Activated CD4-positive, alpha-beta T cell treated with anti-CD3 and anti-CD28 coated beads for 24 hours (primary cell): Measurements from ENCODE around the gene SLC1A7.
"Not testable (repeated sequence)": the region's sequence is repeated elsewhere in the genome, so short reads cannot be mapped to it uniquely, and the experiment has no call there.

Experiments used
- DNase-seq, 2 donors: peaks; one replicate each; pipeline ENCODE4 v3.0.0-alpha.2; 2020; ENCODE audit warnings: low read depth in 2 of 2

The SLC1A7 gene

DNA sequence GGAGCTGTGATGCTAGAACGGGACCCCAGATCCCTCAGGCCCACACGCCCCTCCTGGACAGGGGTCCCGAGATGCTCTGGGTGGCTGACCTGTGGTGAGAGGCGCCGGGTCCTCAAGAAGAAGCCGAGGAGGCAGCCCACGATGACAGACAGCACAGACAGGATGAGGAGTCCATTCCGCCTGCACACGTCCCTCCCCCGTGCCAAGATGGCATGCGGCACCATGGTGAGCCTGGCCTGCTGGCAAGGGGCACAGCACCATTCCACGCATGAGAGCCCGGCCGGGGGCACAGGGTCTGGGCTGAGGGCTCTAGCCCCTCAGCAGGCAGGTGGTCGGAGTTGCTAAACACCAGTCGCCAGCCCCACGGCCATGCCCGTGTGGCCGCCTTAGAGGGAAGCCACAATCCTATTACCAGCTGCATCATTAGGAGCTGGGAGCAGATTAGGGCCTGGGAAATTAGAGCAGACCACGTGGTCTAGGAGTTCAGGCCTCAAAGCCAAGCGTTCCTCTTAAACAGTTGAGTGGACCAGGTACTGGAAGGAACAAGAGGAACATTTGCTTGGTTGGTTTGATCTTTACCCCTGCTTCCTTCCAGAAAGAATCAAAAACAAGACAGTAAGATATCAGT, at the start of gene SLC1A7:
TSS of gene SLC1A7 (minus strand) at position 413 of the 628 bp plus-strand sequence. CDS start at position 224, 189 bp downstream.
- no peak for DNase-seq

DNA sequence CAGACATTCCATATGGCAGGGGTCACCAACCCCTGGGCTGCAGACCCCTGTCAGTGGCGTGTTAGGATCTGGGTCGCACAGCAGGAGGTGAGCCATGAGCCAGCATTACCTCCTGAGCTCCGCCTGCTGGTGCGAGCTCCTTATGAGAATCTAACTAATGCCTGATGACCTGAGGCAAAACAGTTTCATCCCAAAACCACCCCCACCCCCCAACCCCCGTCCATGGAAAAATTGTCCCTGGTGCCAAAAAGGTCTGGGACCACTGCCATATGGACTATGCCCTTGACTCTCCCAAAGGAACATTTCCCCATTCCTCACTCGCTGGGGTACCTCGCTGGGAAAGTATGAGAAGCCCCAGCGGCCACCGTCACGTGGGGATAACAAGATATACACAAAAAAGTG, 47.8 kb upstream of the SLC1A7 start:
- no peak for DNase-seq

DNA sequence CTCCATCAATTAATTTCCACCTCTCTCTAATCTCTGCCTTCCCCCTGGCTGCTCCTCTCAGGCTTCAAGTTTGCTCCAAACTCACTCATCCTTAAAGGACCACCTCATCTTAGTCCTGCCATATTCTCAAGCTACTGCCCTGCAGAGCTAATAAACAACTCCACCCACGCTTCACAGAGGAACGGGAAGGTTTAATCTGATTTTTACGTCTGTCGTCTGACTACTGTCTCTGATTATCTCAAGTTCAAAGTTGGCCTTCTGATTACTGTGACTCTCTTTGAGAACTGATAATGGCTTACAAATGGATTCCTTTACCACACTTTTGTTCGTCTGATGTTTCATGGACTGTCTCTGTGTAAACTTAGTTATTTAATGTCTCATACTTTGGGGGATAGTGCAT, 46.6 kb upstream of the SLC1A7 start:
- DNase-seq = no peak

DNA sequence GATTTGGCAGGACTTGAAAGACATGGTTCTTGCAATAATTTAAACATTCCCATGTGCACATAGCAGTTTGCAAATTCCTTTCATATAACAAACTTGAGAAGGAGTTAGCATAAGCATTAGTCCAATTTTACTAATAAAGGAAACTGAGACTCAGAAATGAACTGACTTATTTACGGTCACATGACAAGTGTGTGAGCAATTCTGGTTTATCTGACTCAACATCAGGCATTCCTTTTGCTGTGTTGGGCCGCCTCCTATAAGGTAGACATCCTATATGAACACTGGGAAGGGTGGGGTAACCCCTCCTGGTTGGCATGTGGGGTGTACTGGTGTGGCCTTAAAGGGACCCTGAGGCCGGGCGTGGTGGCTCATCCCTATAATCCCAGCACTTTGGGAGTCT, 45.7 kb upstream of the SLC1A7 start:
- DNase-seq = no peak

DNA sequence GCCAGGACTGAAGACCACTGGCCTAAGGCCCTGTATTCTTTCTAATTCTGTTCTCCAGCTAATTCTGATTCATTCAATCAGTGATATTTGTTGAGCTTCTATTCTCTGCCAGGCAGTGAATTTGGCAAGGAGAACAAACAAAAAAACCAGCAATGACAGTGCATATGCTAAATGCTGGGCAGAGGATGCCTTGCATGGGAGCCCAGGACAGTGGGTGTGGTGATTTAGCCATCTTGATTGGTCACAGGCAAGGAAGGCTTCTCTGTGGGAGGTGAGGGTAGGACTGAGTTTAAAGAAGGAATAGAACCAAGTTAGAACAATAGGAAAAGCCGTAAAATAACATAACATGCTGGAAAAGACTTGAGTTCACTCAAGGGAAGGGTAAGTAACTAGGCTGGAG, 45.0 kb upstream of the SLC1A7 start:
- DNase-seq = no peak

DNA sequence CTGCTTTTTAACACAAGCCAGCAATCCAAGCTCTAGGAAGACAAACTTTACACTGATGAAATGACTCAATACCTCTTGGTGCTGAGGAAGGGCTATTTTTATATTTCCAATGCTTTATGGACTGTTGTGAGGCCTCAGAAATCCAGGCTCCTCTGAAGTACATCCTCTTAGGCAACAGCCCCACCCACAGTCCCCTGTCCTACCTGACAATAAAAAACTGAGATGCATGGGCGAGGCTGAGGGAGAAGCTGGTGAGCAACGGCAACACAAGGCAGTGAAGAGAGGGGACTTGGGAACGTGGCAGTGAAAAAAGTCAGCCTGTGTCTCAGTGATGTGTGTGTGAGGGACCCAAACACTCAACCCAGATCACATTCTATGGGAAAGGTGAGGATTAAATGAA, 44.1 kb upstream of the SLC1A7 start:
- no peak for DNase-seq

DNA sequence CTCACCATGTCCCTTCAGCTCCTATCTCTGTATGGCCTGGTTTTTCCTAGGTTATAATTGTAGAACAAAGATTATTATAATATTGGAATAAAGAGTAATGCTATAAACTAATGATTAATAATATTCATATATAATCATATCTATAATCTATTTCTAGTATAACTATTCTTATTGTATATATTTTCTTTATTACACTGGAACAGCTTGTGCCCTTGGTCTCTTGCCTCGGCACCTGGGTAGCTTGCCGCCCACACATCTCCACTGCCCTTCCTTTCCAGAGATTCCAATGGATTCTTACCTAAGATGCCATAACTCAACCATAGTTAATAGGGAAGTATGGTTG, 43.5 kb upstream of the SLC1A7 start:
- not testable (repeated sequence) for DNase-seq

DNA sequence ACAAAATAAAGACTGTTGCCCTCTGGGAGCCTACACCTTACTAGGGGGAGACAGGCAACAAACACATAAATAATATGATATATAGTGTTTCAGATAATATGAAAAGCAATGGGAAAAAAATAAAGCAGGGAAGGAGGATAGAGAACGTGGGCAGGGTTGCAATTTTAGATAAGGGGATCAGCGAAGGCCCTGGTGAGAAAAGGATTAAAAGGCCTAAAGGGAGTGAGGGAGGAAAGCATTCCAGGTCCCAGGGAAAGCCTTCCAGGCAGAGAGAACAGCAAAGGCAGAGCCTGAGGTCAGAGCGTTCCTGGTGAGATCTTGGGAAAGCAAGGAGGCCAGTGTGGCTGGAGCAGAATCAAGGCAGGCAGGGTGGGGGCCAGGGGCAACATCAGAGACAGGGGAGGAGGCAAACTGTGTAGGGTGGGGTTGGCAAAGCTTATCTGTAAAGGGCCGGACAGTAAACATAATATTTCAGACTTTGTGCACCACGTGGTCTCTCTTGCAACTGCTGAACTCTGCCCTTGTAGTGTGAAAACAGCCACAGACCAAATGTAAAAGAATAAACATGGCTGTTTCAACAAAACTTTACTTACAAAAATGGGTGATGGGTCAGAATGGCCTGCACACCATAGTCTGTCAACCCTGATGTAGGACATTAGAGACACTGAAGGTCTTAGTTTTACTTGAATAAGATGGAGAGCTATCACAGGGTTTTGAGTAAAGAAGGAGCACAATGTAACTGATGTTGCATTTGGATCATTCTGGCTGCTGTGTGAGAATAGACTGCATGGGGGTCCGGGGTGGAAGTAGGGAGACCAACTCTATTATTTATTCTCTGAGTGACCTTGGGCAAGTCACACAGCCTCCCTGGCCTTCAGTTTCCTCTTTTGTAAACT, 40.9 kb upstream of the SLC1A7 start:
- DNase-seq = no peak

DNA sequence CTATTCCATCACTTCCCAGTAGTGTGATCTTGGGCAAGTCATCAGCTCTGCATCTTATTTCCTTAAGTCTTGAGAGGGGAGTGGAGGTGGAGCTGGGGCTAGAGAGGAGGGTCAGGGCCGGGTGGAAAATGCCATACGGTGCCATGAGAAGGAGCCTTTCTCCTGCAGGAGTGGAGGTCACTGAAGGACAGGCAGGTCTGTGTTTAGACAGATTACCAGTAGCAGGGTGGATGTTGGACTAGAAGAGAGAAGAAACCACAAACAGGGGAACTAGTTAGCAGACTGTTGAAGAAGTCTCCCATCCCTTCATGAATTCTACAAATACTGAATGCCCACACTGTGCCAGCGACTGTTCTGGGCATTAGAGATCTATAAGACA, 40.3 kb upstream of the SLC1A7 start:
- no peak for DNase-seq

DNA sequence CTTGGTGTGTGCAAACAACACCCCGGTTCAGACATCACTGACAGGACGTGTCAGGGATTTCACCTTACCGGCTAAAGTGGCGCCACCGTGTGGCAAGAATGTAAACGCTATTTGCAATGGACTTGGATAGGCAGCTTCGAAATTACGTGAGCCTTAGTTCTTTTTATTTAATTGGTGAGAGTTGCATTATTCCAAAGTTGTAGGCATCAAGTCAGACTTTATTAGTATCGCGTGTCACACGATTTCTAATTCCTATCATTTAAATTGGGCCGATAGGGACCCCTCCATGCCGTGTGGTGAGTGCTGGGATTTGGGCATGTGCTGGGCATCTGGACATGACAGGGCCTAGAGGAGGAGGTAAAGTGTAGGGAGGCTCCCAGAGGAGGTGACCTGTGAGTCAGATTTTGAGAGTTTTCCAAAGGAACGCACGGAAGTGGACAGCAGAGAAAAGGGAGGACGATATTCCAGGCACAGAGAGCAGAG, 39.7 kb upstream of the SLC1A7 start:
- peak; percentile 75 to 83 for DNase-seq

DNA sequence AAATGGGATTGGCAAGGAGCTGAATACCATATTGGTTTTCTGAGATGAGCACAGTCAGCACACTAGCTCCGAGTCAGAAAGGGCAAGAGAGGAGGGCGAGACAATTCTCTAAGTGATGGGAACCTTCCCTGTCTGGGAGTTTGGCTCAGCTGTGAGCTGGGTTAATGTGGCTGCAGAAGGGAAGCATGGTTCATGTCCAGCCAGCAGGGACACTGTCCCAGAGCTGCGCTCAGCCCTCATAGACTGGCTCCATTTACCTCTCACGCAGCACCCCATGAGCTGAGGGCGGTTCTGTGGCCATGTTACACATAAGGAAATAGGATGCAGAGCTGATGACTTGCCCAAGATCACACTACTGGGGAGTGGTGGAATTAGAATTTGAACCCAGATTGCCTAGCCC, 38.5 kb upstream of the SLC1A7 start:
- DNase-seq = no peak

DNA sequence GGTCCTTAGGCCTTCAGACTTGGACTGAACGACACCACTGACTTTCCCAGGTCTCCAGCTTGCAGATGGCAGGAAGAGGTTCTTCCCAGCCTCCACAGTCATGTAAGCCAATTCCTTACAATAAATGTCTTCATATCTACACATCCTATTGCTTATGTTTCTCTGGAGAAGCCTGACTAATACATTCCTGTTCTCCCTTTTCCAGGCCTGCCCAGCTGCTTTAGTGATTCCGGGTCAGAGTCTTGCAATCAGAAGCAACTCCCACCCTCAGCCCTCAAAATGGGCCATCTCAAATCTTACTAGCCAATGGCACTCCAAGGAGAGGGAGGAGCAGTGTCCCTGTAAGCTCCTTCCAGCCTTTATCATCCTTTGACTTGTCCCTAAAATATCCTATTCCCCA, 37.8 kb upstream of the SLC1A7 start:
- no peak for DNase-seq

DNA sequence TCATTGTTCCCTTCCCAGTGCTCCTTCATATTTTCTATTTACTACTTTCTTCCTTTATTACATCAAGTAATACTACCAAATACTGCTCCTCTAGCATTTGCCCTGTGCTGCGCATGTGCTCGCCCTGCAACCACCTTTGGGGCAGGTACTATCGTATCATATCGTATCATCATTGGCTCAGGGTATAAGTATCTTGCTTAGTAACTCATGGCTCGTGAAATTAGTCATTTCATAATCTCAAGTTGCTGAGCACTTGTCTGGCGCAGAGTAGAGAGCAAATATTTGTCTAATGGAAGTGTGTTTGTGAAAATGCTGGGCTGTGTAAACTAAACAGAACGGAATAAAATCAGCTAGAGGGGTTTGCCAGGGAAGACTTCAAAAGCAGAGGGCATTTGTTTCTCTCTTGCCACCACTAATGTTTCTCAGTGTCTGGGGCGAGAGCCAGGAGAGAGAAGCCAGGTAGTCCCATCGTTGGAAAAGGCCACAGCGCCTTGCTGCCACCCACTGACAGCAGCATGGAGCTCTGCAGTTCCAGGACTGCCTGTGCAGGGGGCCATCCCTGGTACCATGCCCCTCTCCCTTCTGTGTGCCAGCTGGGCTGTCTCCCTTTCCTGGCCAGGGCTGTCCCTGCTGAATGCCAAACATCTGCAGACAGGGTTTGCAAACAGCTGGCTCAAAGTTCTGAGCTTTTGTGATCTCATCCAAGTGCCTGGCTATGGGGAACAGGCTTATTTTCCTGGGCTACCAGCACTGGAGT, 34.2 kb upstream of the SLC1A7 start:
- no peak for DNase-seq

DNA sequence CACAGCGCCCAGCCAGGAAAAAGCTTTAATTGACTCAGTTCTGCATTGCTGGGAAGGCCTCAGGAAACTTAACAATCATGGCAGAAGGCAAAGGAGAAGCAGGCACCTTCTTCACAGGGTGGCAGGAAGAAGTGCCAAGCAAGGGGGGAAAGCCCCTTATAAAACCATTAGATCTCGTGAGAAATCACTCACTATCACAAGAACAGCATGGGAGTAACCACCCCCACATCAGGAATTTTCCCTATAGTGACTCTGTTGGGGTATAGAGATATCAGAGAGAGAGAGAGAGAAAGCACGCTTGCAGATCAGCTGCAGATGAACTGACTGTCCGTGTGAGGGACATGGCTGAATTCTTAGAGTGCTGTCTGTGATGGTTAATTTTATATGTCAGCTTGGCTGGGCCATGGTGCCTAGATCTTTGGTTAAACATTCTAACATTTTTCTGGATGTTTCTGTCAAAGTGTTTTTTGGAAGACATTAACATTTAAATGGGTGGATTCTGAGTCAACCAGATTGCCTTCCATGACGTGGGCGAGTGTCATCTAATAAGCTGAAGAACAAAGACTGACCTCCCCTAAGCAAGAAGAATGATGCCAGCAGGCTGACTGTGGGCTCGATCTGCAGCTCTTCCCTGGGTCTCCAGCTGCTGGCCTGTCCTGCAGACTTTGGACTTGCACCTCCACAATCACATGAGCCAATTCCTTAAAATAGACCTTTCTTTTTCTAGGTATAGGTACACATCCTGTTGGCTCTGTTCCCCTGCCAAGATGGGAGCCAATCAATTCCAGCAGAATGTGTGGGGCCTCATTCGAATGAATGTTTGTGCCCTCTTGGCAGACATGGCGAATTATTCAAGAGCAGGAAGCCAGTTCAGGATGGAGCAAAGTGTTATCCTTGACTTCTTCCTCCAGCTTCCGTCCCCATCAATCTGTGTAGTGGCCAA, 32.8 kb upstream of the SLC1A7 start:
- no peak for DNase-seq

DNA sequence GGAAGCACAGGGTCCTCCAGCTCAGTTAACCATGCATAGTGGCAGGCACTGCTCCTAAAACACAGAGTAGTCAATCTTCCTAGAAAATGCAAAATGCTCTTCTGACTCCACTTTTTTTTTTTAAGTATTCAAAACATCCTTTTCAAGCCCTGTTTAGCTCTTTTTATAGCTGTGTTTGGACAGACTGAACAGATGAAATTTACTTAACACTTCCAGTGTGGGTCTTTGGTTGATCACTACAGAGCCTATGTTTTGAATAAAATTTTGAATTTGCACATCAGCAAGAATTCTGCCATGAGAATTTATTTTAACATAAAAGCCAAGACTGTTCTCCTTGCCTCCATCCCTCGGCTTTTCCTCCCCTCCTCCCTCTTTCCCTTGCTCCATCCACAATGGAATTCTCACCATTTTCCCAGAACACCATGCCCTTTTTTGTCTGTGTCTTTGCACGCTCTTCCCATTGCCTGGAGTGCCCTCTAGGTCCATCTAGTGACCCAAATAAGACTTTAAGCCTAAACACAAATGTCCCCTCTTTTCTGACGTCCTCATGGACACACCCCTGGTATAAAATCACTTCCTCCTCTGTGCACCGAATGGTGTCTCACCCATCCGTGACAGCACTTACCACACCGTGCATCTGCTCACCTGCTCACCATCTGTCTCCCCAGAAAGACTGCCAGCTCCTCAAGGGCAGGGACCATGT, 30.1 kb upstream of the SLC1A7 start:
- DNase-seq = no peak

DNA sequence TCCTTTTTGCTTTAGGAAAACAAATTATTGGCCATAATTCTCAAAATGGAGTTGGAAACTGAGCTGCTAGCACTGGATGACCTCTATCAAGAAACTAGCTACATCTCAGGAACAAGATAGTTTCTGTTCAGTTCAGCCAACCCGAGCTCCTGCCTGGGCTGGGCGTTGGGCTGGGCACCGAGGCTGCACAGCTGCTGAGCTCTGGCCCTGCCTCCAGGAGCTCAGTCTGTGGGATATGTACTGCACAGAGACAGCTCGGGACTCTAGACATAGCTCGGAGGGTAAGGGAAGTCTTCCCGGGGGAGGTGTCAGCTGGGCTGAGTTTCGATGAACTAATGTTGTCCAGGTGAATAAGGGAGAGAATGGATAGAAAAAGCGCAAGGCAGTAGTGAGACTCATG, 24.5 kb upstream of the SLC1A7 start:
- DNase-seq = no peak

DNA sequence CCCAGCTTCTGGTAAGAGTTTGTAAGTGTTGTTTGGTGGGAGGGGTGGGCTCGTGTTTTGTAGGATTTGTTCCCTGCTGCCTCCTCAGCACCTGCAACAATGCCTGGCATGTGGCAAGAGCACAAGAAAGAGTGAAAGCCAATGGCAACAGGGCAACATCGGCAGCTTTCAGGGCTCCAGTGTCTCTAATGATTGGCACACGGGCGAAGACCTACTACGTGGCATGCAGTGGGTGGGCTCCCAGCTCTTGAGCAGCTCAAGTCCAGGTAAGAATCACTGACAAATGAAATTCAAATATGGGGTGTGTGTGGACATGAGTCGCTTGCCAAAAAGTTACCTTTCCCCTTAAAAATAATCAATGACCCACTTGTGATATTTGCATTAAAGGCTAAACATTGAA, 23.9 kb upstream of the SLC1A7 start:
- no peak for DNase-seq

DNA sequence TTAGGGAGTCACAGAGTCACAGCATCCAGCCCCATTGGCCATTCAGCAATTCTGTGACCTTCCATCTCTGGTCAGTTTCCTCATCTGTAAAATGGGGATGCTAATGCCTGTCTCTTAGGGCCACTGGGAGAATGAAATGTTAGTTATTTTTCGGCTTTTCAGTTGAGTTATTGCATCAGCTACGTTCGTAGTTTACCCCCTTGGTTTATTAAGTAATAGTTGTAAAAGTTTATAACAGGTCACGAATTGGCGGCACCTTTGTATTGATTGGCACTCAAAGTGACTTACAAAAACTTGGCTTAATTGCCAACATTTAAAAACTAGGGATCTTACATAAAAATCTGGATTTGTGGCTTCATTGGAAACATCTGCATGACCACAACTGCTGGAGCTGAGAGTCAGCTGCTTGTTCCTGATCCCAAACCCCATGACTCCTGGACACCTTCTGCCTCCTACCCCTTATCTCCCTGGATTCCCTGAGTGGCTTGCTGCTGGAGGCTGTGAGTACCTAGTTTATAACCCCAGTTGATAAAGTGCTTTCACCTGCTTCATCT, 23.0 kb upstream of the SLC1A7 start:
- no peak for DNase-seq

DNA sequence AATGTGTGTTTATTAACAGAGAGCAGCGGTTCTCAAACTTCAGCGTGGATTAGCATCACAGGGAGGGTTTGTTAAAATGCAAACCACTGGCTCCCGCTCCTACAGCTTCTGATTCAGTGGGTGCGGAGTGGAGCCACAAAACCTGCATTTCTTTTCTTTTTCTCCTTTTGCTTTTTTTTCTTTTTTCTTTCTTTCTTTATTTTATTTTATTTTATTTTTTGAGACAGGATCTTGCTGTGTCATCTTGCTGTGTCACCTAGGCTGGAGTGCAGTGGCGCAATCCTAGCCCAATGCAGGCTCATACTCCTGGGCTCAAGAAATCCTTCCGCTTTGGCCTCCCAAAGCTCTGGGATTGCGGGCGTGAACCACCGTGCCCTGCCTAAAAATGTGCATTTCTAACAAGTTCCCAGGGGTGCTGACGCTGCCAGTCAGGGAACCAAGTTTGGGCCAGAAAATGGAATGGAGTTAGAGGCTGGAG, 20.9 kb upstream of the SLC1A7 start:
- DNase-seq = no peak

DNA sequence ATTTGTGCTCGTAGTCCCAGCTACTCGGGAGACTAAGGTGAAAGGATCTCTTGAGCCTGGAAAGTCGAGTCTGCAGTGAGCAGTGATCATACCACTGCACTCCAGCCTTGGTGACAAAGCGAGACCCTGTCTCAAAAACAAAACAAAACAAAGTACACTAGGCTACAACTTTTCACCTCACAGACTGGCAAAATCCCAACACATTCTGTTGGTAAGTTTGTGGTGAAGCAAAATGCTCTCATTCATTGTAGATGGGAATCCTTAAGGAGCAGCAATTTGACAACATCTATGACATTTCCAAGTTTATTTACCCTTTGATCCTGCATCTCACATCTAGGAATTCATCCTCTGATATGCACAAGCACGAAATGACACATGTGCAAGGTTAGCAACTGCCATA, 20.2 kb upstream of the SLC1A7 start:
- no peak for DNase-seq
